OCI-LY1 (cell line): Measurements from ENCODE around the gene MID1.
A peak's percentile ranks its signal among the peaks of the same experiment; 100 is the strongest.

Experiments used
- H2AFZ ChIP-seq: fragments of 200-600 bp; sonication (generic), shearing (Covaris generic); 2 replicates; pipeline ENCODE4 v1.6.0; 2014; ENCODE audit warnings: antibody characterized with exemption, mild to moderate bottlenecking, low read length
- H3F3A ChIP-seq: fragments of 200-600 bp; sonication (generic), shearing (Covaris generic); 2 replicates; pipeline ENCODE4 v1.6.0; 2014; ENCODE audit warnings: mild to moderate bottlenecking, antibody characterized with exemption, low read length, moderate library complexity; ENCODE audit not compliant: insufficient read depth
- H3K27ac ChIP-seq: fragments of 200-600 bp; sonication (generic); 2 replicates; pipeline ENCODE4 v1.5.1; 2014; ENCODE audit warnings: low read length, mixed run types, mild to moderate bottlenecking, low read depth; ENCODE audit not compliant: poor library complexity, severe bottlenecking
- H3K27me3 ChIP-seq: fragments of 200-600 bp; sonication (generic); 2 replicates; pipeline ENCODE4 v1.6.0; 2014; ENCODE audit warnings: antibody characterized with exemption, mild to moderate bottlenecking, low read length, moderate library complexity; ENCODE audit not compliant: insufficient read depth
- H3K36me3 ChIP-seq: fragments of 200-600 bp; sonication (generic); 2 replicates; pipeline ENCODE4 v1.6.1; 2014; ENCODE audit warnings: mild to moderate bottlenecking, antibody characterized with exemption, low read length, moderate library complexity, mixed read lengths; ENCODE audit not compliant: insufficient read depth
- H3K4me1 ChIP-seq: fragments of 200-600 bp; sonication (generic); 2 replicates; pipeline ENCODE4 v1.5.1; 2014; ENCODE audit warnings: mild to moderate bottlenecking, low read length, moderate library complexity; ENCODE audit not compliant: insufficient read depth, severe bottlenecking
- H3K4me2 ChIP-seq: fragments of 200-600 bp; sonication (generic), shearing (Covaris generic); 2 replicates; pipeline ENCODE4 v1.6.1; 2014; ENCODE audit warnings: low read length
- H3K4me3 ChIP-seq: fragments of 200-600 bp; sonication (generic); 2 replicates; pipeline ENCODE4 v1.5.1; 2014; ENCODE audit warnings: low read length, low read depth, mild to moderate bottlenecking, mixed read lengths; ENCODE audit not compliant: poor library complexity, severe bottlenecking
- H3K79me2 ChIP-seq: fragments of 200-600 bp; shearing (Covaris generic); 2 replicates; pipeline ENCODE4 v1.6.1; 2016; ENCODE audit warnings: mixed run types, low read length, mixed read lengths; ENCODE audit not compliant: insufficient read depth
- H3K9ac ChIP-seq: fragments of 200-600 bp; sonication (generic), shearing (Covaris generic); 2 replicates; pipeline ENCODE4 v1.6.1; 2014; ENCODE audit warnings: mild to moderate bottlenecking, low read length, mixed read lengths
- H3K9me2 ChIP-seq: fragments of 200-600 bp; sonication (generic), shearing (Covaris generic); 2 replicates; pipeline ENCODE4 v1.6.1; 2014; ENCODE audit warnings: low read depth, mild to moderate bottlenecking, low read length, mixed read lengths
- H3K9me3 ChIP-seq: fragments of 200-600 bp; shearing (Covaris generic); 2 replicates; pipeline ENCODE4 v1.6.1; 2014; ENCODE audit warnings: low read length, mixed read lengths
- H4K20me1 ChIP-seq: fragments of 200-600 bp; sonication (generic), shearing (Covaris generic); 2 replicates; pipeline ENCODE4 v1.6.0; 2016; ENCODE audit warnings: mild to moderate bottlenecking, low read length; ENCODE audit not compliant: insufficient read depth
- CTCF ChIP-seq: fragments of 200-600 bp; sonication (generic), shearing (Covaris generic); IDR thresholded peaks from 2 replicates; pipeline ENCODE4 v1.5.1; 2017; ENCODE audit warnings: mild to moderate bottlenecking, antibody characterized with exemption, low read length, moderate library complexity, mixed read lengths
- EZH2 ChIP-seq: fragments of 200-600 bp; sonication (generic), shearing (Covaris generic); IDR thresholded peaks from 2 replicates; pipeline ENCODE4 v1.8.0; 2017; ENCODE audit warnings: borderline replicate concordance, mixed run types, mild to moderate bottlenecking, antibody characterized with exemption, low read length, moderate library complexity, mixed read lengths

The MID1 gene

GRCh38 chrX:10620121-10620699 is at the start of gene MID1:
Gene MID1, minus strand, starts transcription at chrX:10620585. Its CDS starts 53,038 bp downstream, at chrX:10567547.
- Histone ChIP-seq H3F3A (no peaks in the 10 kb centered on the region), H3K4me1 (no peaks in the 10 kb centered on the region), H3K4me3 (peak within 1 kb of the TSS; percentile 45), H3K27ac (no peak within 1 kb of the TSS), H3K4me2 (peak within 1 kb of the TSS; percentile 53), H2AFZ (no peak within 1 kb of the TSS), H3K9ac (no peak within 1 kb of the TSS), H3K36me3 (no peaks in the 10 kb centered on the region), H3K79me2 (no peaks in the 10 kb centered on the region), H3K9me2 (no peaks in the 10 kb centered on the region), H4K20me1 (no peaks in the 10 kb centered on the region), H3K9me3 (no peaks in the 10 kb centered on the region), H3K27me3 (no peaks in the 10 kb centered on the region)
- no peak for TF ChIP-seq EZH2
- no peak for TF ChIP-seq CTCF

DNA sequence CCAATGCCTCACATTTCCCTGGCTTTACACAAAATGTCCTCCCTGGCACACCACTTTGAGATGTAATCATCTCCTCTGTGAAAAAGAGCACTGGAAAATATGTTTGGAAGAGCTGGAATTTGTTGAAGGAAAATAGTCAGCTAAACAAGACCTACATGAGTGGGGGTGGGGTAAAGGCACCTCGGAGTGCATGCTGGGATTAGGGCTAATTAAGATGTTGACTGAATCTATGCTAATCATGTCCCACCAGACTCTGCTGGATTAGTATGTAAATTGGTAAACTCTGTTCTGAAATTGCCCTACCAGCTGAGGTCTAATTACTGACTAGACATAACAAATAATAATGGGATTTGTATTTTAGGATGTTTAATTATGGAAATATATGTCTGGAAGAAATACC is 46.8 kb upstream of the MID1 start:
- H3K9me2 ChIP-seq: no peaks in the 10 kb centered on the region
- TF ChIP-seq CTCF: no peak
- TF ChIP-seq EZH2: no peak
- no peaks in the 10 kb centered on the region for H3K4me1 ChIP-seq
- no peaks in the 10 kb centered on the region for H3K36me3 ChIP-seq
- no peaks in the 10 kb centered on the region for H3K79me2 ChIP-seq
- H3K27me3 ChIP-seq: no peaks in the 10 kb centered on the region
- H4K20me1 ChIP-seq: no peaks in the 10 kb centered on the region
- H3F3A ChIP-seq: no peaks in the 10 kb centered on the region
- no peak overlapping the region for H3K27ac ChIP-seq
- H3K4me2 ChIP-seq: no peak overlapping the region
- H3K4me3 ChIP-seq: no peak overlapping the region
- H2AFZ ChIP-seq: no peak overlapping the region
- no peak overlapping the region for H3K9ac ChIP-seq
- no peaks in the 10 kb centered on the region for H3K9me3 ChIP-seq

GRCh38 chrX:10666102-10666501 is 45.7 kb upstream of the MID1 start:
- H3K36me3 ChIP-seq: no peaks in the 10 kb centered on the region
- no peak overlapping the region for H3K4me3 ChIP-seq
- no peaks in the 10 kb centered on the region for H3K9me2 ChIP-seq
- H3K79me2 ChIP-seq: no peaks in the 10 kb centered on the region
- H3K9me3 ChIP-seq: no peaks in the 10 kb centered on the region
- no peak for TF ChIP-seq CTCF
- TF ChIP-seq EZH2: no peak
- H3K4me1 ChIP-seq: no peaks in the 10 kb centered on the region
- no peak overlapping the region for H3K27ac ChIP-seq
- no peaks in the 10 kb centered on the region for H4K20me1 ChIP-seq
- no peak overlapping the region for H3K9ac ChIP-seq
- no peak overlapping the region for H3K4me2 ChIP-seq
- no peak overlapping the region for H2AFZ ChIP-seq
- no peaks in the 10 kb centered on the region for H3F3A ChIP-seq
- no peaks in the 10 kb centered on the region for H3K27me3 ChIP-seq
